GM19452 (cell line): ENCODE measurements around the gene MRPS2.

ENCODE experiments used
- ATAC-seq: cut with Tn5 transposase; IDR thresholded peaks from one replicate; pipeline ENCODE4 v1.9.1; 2021; ENCODE audit not compliant: unreplicated experiment

The MRPS2 gene

DNA sequence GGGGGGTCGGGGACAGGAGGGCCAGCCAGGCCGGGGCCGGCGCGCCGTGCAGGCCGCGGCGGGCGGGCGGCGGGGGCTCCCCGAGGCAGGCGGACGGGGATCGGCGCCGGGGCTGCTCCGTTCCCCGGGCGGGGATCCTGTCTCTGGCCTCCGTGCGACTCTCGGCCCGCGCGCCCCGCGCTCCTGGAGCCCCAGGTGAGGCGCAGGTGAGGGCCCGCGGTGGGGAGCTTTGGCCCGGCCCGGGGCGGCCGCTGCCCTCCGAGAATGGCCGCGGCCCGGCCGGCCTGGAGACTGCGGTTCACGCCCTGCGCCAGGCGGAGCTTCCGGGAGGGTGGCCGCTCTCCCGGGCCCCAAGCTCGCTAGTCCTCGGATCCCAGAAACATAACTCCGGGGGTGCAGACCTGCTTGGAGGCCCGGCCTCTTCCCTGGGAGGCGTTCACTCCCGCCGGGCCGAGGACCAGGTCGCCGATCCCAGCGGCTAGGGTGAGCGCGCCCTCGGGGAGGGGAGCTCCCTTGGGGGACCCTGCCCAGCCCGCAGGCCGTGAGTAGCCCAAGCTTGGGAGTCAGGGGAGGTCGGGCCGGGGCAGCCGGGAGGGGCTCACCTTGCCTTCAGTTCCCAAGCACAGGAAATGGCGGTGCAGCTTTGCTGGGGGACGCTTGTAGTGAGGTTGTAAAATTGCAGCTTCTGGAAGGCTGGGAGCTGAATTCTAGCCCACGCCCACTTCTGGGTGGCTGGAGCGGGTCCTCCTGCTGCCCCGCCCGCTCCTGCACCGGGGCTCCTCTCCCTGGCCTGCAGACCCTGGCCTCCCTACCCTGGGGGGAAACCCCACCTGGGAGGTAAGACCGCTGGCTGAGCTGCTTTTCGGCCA is 20.2 kb upstream of the MRPS2 start:
- no peak for ATAC-seq

DNA sequence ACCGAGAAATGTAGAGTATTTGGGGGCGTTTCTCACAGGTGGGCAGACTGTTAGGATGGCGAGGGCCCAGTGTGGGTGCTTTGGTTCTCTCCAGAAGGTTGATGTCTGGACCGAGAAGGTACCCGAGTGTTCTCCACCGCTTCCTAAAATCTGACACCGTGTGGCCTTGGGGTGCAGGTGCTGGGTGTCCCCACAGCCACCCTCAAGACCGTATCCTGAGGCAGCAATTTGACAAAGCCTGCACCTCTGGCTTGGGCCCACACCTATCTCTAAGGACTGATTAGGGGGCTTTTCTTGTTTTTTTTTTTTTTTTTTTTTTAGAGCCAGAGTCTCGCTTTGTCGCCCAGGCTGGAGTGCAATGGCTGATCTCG is 19.6 kb upstream of the MRPS2 start:
- ATAC-seq = no peak

DNA sequence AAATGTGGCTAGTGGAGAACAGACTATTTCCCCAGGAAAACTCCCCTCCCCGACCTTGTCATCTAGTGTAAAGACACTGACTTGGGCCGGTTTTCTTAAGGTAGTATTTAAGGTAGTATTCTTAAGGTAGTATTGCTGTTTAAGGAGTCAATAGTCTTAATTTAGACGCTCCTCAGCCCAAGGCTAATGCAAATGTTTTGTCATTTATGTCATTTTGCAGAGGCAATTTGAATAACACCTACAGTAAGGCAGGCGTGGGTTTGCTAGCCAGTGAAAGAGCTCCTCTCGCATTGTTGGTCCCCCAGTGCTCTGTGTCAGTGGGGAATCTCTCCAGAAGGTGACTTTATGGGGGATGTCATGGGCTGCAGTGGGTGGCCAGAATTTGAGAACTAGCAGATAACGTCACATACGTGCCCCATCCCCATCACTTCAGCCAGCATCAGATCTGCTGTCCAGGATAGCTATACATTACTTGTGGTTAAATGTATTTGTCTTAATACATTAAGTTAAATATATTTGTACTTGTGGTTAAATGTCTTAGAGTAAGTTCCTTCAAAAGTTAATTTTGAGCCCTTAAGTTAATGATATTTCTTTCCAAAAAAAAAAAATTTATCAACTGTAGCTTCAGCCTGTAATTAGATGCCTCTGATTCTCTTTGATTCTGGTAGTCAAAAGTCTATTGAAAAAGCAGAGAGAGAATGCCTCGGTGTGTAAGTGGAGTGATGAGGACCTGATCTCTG is 18.3 kb upstream of the MRPS2 start:
- ATAC-seq = no peak

DNA sequence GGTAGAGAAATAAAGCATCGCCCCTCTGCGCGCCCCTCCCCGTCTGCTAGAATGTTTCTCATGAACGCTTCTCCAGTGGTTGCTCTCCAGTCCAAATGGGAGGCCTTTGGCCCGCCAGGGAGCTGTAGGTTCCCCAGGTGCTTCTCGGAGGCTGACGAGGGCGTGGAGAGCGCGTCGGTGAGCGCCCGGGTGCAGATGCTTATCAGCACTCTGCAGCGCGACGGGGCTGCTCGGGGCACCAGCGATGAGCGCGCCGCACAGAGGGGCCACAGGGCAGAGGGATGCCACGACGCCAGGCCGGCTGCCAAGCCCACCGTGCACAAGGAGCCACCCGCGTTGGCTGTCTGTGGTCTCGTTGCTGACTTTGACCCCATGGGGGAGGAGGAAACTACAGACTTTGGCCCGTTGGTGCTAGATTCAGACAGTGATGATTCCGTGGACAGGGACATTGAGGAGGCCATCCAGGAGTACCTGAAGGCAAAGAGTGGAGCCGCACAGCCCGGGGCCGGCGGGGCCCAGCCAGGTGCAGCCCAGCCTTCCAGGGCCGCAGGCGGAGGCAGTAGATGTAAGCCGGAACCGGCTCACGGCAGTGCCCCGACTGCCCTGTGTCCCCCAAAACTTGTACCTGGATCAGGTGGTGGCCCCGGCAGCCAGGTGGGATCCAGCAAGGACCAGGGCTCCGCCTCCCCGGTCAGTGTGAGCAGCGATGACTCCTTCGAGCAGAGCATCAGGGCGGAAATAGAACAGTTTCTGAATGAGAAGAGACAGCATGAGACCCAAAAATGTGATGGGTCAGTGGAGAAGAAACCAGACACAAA is 15.8 kb upstream of the MRPS2 start:
- no peak for ATAC-seq

DNA sequence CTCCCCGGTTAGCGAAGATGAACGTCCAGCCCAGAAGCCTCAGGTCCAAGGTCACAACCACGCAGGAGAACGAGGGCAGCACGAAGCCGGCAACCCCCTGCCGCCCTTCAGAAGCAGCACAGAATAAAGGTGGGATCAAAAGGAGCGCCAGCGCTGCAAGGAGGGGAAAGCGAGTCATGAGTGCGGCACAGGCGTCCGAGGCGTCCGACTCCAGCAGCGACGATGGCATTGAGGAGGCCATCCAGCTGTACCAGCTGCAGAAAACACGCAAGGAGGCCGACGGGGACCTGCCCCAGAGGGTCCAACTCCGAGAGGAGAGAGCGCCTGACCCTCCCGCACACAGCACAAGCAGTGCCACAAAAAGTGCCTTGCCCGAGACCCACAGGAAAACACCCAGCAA is 15.1 kb upstream of the MRPS2 start:
- ATAC-seq = no peak

DNA sequence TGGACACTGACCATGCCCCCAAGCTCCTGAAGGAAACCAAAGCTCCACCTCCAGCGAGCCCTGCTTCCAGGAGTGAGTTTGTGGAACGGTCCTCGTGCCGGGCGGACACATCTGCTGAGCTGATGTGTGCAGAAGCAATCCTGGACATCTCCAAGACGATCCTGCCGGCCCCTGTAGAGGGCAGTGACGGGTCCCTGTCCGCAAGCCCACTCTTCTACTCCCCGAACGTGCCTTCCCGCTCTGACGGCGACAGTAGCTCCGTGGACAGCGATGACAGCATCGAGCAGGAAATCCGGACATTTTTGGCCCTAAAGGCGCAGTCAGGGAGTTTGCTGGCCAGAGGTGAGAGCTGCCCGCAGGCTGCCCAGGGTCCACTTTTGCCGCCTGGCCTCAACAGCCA is 14.7 kb upstream of the MRPS2 start:
- ATAC-seq = no peak

DNA sequence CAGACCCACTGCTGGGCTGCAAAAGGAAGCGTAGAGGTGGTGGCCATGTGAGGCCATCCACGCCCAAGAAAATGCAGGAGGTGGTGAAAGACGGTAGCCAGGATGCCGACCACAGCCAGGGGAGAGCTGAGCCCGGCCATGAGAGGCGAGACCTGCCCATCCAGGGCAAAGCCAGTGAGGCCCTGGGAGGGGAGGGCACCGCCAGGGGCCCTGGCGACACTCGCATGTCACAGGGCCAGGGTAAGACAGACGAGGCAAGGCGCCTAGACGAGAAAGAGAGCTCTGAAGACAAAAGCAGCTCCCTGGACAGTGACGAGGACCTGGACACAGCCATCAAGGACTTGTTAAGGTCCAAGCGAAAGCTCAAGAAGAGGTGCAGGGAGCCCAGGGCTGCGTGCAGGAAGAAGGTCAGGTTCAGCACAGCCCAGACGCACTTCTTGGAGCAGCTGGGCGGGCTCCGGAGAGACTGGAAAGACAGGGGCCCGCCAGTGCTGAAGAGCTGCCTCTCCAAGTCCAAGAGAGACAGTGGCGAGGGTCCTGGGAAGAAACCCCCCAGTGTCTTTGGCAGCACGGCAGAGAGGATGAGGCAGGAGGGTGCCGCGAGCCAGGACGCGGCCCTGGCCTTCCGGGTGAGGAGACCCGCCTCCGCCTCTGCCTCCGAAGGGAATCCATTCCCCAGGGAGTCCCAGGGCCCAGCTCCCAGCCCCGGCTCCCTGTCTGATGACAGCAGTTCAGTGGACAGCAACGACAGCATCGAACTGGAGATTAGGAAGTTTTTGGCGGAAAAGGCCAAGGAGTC is 14.0 kb upstream of the MRPS2 start:
- no peak for ATAC-seq

DNA sequence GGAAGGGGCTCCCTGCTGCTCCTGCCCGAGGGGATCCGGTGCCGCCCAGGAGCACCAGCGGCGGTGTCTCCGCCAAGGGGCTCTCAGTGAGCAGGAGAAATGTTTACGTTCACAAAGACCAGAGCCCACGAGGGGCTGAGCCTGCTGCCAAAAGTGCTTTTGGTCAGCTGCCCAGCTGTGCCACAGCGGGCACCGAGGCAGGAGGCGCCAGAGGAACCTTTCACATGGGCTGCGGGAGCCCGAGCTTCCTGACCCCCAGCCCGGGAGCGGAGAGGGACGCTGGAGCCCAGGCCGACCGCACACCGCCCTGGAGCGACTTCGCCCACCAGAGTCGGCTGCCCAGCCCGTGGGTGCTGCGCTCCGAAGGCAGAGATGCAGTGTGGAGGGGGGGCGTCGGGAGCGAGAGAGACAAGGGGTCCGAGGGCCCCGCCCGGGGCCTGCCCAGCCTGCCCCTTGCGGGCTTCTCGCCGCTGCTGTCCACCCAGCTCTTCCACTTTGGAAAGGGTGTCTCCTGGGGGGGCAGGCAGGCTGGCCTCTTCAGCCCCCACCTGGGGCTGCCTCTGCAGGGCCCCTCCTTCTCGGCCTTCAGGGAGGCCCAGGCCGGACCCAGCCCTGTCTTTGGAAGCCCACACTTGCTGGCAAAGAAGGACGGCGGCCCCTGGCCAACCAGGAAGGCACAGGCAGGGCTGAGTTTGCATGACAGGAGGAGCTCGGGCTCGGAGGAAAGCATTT is 13.0 kb upstream of the MRPS2 start:
- ATAC-seq = no peak

DNA sequence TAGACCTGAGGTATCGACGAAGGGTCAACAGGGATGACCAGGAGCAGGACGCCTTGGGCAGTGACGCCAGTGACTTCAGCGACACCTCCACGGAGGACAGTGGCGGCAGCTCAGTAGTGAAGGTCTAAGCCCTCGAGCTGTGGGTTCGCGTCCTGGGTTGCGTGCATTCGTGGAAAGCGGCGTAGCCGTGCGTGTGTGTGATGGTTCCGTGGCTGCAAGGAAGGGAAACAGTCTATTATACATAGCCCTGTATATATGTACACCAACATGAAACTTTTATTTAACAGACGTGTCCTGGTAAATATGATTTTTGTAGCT is 12.5 kb upstream of the MRPS2 start:
- ATAC-seq = no peak

DNA sequence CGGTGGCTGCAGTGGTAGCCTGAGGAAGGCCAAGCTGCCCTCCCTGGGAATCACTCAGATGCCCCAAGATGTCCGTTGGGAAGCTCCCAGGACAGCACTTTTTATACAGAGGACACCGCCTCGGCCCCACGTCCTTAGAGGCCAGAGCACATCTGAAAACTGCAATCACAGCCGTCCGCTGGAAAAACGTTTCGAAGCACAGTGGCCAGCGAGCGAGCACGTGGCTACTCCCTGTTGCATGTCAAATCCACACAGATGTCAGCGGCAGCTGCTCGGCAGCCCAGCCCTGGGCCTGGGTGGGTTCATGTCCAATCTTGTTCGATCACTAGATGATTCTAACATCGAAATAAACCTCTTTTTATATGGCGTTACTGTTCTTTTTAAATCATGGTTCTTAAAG is 12.0 kb upstream of the MRPS2 start:
- no peak for ATAC-seq

DNA sequence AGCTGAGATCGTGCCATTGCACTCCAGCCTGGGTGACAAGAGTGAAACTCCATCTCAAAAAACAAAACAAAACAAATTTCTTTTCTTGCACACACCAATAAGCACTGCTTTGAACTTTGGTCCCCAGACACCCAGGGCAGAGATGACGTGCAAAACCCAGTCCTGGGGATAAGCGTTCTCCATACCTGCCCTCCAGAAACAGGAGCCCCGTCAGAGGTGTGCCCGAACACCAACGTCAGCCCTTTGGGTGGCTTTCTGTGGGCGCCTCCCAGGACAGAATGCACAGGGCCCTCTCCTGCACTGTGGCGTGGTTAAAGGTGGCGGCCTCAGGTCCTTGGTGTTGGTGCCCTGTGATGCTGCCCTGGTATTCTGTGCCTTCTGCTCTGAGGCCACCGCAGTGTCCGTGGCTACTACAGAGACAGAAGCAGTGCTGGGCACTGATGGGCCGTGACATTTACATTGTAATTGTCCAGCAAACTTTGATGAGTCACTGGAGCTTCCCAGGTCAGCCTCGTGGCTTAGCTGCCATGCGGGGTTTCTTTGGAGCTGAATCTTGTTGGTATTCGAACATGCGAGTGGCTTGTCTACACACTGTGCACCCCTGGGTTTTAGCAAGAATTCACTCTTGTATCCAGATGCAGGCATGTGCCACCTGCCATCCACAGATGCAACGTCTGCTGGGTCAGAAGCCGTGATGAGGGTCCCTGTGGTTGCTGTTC is 11.1 kb upstream of the MRPS2 start:
- no peak for ATAC-seq

DNA sequence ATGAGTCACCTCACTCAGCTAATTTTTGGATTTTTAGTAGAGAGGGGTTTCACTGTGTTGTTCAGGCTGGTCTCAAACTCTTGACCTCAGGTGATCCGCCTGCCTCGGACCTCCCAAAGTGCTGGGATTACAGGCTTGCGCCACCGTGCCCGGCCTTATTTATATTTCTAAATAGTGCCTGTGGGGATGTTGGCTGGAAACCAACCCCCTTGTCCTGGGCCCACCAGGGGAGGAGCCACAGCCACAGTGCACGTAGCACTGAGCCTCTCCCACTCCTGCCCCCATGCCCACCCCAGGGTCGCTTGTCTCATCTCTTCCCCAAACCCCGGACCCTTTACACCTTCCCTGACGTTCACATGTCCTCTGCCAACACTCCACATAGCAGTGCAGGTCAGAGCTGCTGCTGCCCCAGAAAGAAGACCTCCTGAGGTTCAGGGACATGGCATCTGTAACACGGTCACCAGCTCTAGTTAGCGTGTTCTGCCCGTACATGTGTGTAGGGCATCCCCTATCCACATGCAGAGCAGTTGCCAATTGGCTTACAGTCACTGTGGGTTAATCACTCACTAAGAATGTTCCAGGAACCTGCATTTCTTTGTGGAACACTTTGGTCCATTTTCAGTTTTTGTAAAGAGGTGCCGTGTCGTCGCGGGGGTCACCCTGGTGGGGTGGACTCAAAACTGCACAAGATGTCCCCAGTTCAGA is 10.2 kb upstream of the MRPS2 start:
- ATAC-seq = no peak

DNA sequence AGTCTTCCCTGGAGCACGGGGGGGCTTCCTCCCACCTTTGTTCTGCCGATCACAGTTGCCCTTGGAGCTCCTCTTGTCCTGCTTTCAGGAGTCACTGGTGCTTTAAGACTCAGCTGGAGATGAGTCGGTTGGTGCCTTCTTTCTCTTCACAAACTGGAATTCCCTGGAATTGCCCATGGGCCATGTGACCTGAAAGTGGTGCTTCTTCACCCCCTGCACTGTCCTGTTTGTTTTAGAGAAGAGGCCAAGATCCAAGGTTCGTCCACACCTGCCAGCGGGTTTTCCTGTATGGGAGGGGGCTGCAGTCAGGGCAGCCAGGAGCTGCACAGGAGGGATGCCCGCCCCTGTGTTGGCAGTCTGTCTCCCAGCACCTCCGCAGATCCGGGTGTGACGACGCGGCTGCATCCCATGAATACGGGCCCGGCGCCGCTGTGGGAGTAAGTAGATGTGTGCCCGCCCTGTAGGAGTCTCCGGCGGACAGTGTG is 9.5 kb upstream of the MRPS2 start:
- ATAC-seq = no peak

DNA sequence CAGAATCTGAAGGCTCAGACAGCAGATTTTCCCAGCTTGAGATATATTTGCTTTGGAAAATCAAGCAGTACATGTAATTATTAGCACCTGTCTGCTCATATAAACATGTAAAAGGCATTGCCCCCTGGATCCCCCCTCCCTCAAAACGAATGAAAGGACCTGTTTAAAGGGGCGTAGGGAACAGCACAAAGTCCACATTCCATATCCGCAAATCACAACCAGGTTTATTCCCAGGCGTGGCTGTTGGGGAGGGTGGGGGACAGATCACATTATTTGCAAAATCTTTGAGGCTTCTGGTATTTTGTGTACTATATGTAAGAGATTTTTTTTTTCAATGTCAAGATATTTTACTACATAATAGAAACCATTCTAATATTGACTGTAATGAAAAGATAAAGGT is 8.7 kb upstream of the MRPS2 start:
- ATAC-seq = no peak

DNA sequence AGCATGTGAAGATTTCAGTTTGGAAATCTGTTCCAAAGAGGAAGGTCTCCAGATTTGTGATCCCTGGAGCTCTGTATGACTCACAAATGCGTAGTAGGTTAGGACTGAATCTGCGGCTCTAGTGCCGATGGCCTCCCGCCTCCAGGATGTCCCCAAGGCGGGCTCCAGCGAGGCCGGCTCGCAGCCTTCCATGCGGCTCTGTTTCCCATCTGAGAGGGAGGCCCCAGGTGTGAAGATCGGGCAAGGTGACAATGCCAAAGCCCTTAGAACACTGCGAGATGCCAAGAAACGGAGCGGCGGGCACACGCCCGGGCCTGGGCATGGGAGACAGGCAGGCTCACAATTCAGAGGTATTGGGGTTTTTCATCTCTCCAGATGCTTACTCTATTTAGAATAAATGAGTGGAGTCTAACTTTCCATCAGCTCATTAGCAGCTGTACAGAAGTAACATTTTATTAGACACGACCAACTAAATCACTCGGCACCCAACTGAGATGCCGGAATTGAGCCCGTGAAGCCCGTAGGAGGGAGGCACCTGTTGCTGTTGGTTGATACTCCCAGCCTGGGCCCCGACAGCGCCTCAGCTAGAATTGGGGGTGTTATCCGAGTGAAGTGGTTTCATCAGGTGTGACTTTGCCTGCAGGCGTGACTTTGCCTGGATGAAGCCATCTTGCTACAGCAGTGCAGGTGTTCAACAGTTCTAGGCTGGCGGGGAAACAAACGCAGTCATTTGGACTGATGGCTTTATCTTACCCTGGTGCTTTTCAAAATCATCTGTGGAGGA is 7.4 kb upstream of the MRPS2 start:
- no peak for ATAC-seq

DNA sequence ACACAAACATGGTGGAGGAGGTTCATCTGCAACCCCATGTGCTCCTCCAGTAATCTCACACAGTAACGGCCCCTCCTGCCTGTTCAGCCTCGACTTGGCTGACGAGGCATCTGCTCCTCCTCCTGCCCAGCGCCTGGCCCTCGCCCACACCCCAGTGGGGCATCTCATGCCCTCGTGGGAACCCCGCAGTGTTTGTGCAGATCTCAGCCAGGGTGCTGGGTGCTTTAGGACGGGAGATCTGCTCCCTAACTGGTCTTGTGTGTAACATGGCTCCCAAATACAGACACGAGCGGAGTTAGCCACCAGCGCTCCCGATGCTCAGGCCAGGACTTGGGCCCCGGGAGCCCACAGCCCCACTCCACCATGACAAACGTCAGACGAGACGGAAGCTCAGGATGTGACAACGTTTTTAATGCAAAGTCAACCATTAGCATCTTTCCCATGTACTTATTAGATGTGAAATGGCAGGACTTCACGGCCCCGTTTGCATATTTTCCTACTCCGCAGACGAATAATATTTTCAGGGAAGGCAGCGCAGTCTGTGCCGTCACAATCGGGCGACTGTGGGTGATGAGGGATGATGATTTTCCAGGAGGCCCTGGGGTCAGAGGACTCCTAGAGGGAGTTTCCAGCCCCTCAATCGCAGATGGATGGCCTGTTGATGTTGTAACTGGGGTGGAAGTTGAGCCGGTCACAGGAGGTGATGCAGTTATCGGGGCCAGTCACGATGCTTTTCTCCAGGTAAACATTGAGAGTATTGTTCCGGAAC is 5.5 kb upstream of the MRPS2 start:
- no peak for ATAC-seq

DNA sequence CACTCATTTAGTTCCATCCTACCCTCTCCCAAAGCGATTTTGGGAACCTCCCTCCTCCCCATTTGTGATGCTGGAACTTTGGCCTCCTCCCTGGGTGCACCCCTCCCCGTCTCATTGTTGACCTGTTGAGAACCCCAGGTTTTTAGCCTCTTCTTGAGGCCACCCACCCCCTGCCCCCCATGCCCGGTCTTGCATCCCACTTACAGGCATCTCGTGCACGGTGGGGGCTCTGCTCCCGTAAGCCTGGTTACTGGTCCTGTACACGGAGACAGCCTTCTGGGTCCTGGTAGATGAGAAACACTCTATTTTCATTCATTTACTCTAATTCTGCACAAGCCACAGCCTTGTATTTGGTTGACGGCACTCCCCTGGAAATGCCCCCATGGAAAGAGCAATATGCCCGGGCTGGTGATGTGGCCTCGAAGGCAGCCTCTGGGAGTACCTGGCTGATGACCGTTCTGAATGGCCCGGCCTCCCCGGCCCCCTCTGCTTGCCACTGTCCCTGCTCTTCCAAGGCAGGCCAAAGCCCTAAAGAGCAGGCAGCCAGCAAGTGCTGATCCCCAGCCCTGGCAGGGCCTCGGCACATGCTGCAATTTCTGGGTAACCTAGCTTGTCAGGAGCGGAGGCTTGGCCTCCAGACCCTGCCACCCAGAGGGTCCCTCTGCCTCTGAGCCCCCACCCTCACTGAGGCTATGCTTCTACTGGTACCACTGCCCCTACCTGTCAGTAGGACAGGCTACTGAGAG is 1.9 kb upstream of the MRPS2 start:
- no peak for ATAC-seq
